H1 (cell line): ENCODE measurements around the gene MAP6D1. TPM values are rescaled to one million over a fixed set of nuclear protein-coding genes. Genes with fewer than 3 reads are reported as not detected.

Source experiments
- CTCF ChIA-PET: fragments of 300-600 bp; sonication (Branson Sonifier 250); formaldehyde crosslinking; loops from one replicate; lab custom pipeline; 2021; ENCODE audit not compliant: partially characterized antibody; lab: Charles Lee
- POLR2A ChIA-PET: fragments of 300-600 bp; sonication (Branson Sonifier 250); formaldehyde crosslinking; loops from one replicate; lab custom pipeline; 2021; ENCODE audit warnings: inconsistent platforms; ENCODE audit not compliant: partially characterized antibody; lab: Charles Lee
- DNase-seq, 2 experiments: peaks; one replicate each; pipeline versions ENCODE4 v3.0.0 to v3.0.0-alpha.2; 2010 to 2022; ENCODE audit warnings: low spot score in 2 of 2, low read depth in 1 of 2, mixed read lengths in 1 of 2
- FAIRE-seq: peaks from 2 replicates; lab custom pipeline; 2011; peaks lifted over from hg19 to GRCh38; lab: Jason Lieb, UNC
- H2AFZ ChIP-seq: 2 replicates; pipeline ENCODE4 v1.8.1; 2012; ENCODE audit warnings: low read length, inconsistent platforms
- H2AK5ac ChIP-seq: 2 replicates; pipeline ENCODE4 v1.6.1; 2013; ENCODE audit warnings: low read depth, low read length
- H2BK120ac ChIP-seq: replicated peaks from 2 replicates; pipeline ENCODE3; 2013; ENCODE audit warnings: low read depth, low read length, inconsistent platforms
- H2BK12ac ChIP-seq: 2 replicates; pipeline ENCODE4 v1.6.1; 2013; ENCODE audit warnings: low read depth, low read length
- H2BK15ac ChIP-seq: 2 replicates; pipeline ENCODE4 v1.6.1; 2013; ENCODE audit warnings: low read length
- H2BK20ac ChIP-seq: 2 replicates; pipeline ENCODE4 v1.6.1; 2013; ENCODE audit warnings: low read length
- H2BK5ac ChIP-seq: 2 replicates; pipeline ENCODE4 v1.6.1; 2013; ENCODE audit warnings: low read depth, low read length
- H3K14ac ChIP-seq: 2 replicates; pipeline ENCODE4 v1.6.1; 2013; ENCODE audit warnings: inconsistent platforms; ENCODE audit not compliant: insufficient read length
- H3K18ac ChIP-seq: 2 replicates; pipeline ENCODE4 v1.6.1; 2013; ENCODE audit warnings: low read length; ENCODE audit errors: extremely low read depth
- H3K23ac ChIP-seq: 2 replicates; pipeline ENCODE4 v1.6.1; 2013; ENCODE audit warnings: inconsistent platforms; ENCODE audit not compliant: insufficient read length
- H3K23me2 ChIP-seq: 2 replicates; pipeline ENCODE4 v1.6.1; 2013; ENCODE audit warnings: low read depth, low read length
- H3K27ac ChIP-seq: 2 replicates; pipeline ENCODE4 v1.6.1; 2011; ENCODE audit warnings: low read depth, low read length, inconsistent platforms
- H3K27me3 ChIP-seq, 4 experiments: replicated peaks in 1 of 4; 1 replicate in 1 of 4; 2 replicates in 3 of 4; pipeline versions ENCODE4 v1.6.1 to v1.8.1; 2011 to 2013; ENCODE audit warnings: low read length in 3 of 4, mild to moderate bottlenecking in 3 of 4, inconsistent platforms in 2 of 4, mixed read lengths in 2 of 4, moderate library complexity in 1 of 4; ENCODE audit not compliant: control insufficient read depth in 3 of 4, insufficient read depth in 3 of 4; ENCODE audit errors: extremely low read depth in 1 of 4
- H3K36me3 ChIP-seq, 4 experiments: 2 replicates each; pipeline versions ENCODE4 v1.6.1 to v1.8.1; 2011 to 2013; ENCODE audit warnings: mild to moderate bottlenecking in 4 of 4, low read length in 3 of 4, moderate library complexity in 2 of 4, control low read depth in 1 of 4, inconsistent platforms in 1 of 4; ENCODE audit not compliant: insufficient read depth in 4 of 4, control insufficient read depth in 2 of 4
- H3K4ac ChIP-seq: replicated peaks from 2 replicates; pipeline ENCODE3; 2013; ENCODE audit warnings: low read length, low read depth, mixed read lengths, inconsistent platforms; ENCODE audit not compliant: insufficient read length
- H3K4me1 ChIP-seq, 4 experiments: replicated peaks in 1 of 4; 1 replicate in 1 of 4; 2 replicates in 3 of 4; pipeline versions ENCODE4 v1.6.1 to v1.8.1; 2011 to 2013; ENCODE audit warnings: low read length in 3 of 4, inconsistent platforms in 2 of 4, mixed read lengths in 1 of 4; ENCODE audit not compliant: insufficient read depth in 4 of 4, control insufficient read depth in 3 of 4
- H3K4me2 ChIP-seq, 2 experiments: 2 replicates each; pipeline versions ENCODE4 v1.6.1 to v1.8.1; 2011 to 2013; ENCODE audit warnings: low read depth in 2 of 2, low read length in 2 of 2, control low read depth in 1 of 2, inconsistent platforms in 1 of 2, mild to moderate bottlenecking in 1 of 2; ENCODE audit not compliant: insufficient read depth in 1 of 2
- H3K4me3 ChIP-seq, 4 experiments: fragments of 200-600, 300-600 bp in 1 of 4; sonication (generic), shearing (Covaris generic), sonication (Bioruptor Twin) in 1 of 4; 2 replicates each; pipeline versions ENCODE4 v1.5.1 to v1.8.1; 2011 to 2016; ENCODE audit warnings: low read length in 4 of 4, low read depth in 3 of 4, control low read depth in 2 of 4, inconsistent platforms in 2 of 4, mild to moderate bottlenecking in 2 of 4, mixed read lengths in 1 of 4, moderate library complexity in 1 of 4; ENCODE audit not compliant: insufficient read depth in 2 of 4; ENCODE audit errors: extremely low read depth in 1 of 4
- H3K56ac ChIP-seq: replicated peaks from 2 replicates; pipeline ENCODE3; 2013; ENCODE audit warnings: low read depth, mild to moderate bottlenecking, mixed read lengths, low read length, inconsistent platforms; ENCODE audit not compliant: insufficient read length
- H3K79me1 ChIP-seq: 2 replicates; pipeline ENCODE4 v1.6.1; 2013; ENCODE audit warnings: low read depth, low read length, control low read depth
- H3K79me2 ChIP-seq, 2 experiments: 2 replicates each; pipeline versions ENCODE4 v1.6.1 to v1.8.1; 2012 to 2013; ENCODE audit warnings: low read length in 2 of 2, mild to moderate bottlenecking in 2 of 2, inconsistent platforms in 1 of 2; ENCODE audit not compliant: insufficient read depth in 2 of 2, control insufficient read depth in 1 of 2
- H3K9ac ChIP-seq, 4 experiments: replicated peaks in 1 of 4; 1 replicate in 1 of 4; 2 replicates in 3 of 4; pipeline versions ENCODE4 v1.6.1 to v1.8.1; 2011 to 2013; ENCODE audit warnings: low read depth in 3 of 4, low read length in 3 of 4, control low read depth in 2 of 4, mild to moderate bottlenecking in 2 of 4, moderate library complexity in 2 of 4, inconsistent platforms in 1 of 4; ENCODE audit errors: extremely low read depth in 1 of 4
- H3K9me3 ChIP-seq, 2 experiments: 2 replicates each; pipeline versions ENCODE4 v1.6.1 to v1.8.1; 2012 to 2013; ENCODE audit warnings: mild to moderate bottlenecking in 2 of 2, moderate library complexity in 2 of 2, control low read depth in 1 of 2, inconsistent platforms in 1 of 2, low read depth in 1 of 2, low read length in 1 of 2, mixed read lengths in 1 of 2; ENCODE audit not compliant: insufficient read depth in 2 of 2
- H4K20me1 ChIP-seq, 2 experiments: replicated peaks in 1 of 2; 2 replicates each; pipeline versions ENCODE3 to v1.8.1; 2011 to 2013; ENCODE audit warnings: inconsistent platforms in 2 of 2, low read length in 2 of 2, mild to moderate bottlenecking in 1 of 2; ENCODE audit not compliant: insufficient read depth in 2 of 2, control insufficient read depth in 1 of 2
- H4K5ac ChIP-seq: 2 replicates; pipeline ENCODE4 v1.6.1; 2013; ENCODE audit warnings: low read length, low read depth, mixed read lengths, inconsistent platforms; ENCODE audit not compliant: insufficient read length
- H4K8ac ChIP-seq: 2 replicates; pipeline ENCODE4 v1.8.0; 2013; ENCODE audit warnings: mild to moderate bottlenecking, moderate library complexity, low read length, inconsistent platforms; ENCODE audit not compliant: insufficient read depth; ENCODE audit errors: extremely low read depth
- H4K91ac ChIP-seq: replicated peaks from 2 replicates; pipeline ENCODE3; 2013; ENCODE audit warnings: low read length, mixed read lengths, inconsistent platforms; ENCODE audit not compliant: insufficient read length
- BCL11A ChIP-seq, 2 experiments: IDR thresholded peaks; one replicate each; pipeline ENCODE4 v1.6.1; 2011; ENCODE audit warnings: low read depth in 2 of 2, low read length in 2 of 2, mild to moderate bottlenecking in 2 of 2
- HDAC6 ChIP-seq: IDR thresholded peaks from one replicate; pipeline ENCODE4 v1.7.1; 2012; ENCODE audit warnings: low read depth, mild to moderate bottlenecking, inconsistent platforms, low read length, moderate library complexity
- POLR2A ChIP-seq, 2 experiments: IDR thresholded peaks; 1 replicate in 1 of 2; 2 replicates in 1 of 2; pipeline ENCODE4 v1.6.1; 2011; ENCODE audit warnings: low read depth in 2 of 2, low read length in 2 of 2, mild to moderate bottlenecking in 2 of 2; ENCODE audit errors: control extremely low read depth in 1 of 2
- WGBS, 2 experiments: shearing (Covaris generic) in 1 of 2; methylation state at CpG; one replicate each; pipeline versions ENCODE4 v1.1.6 to v1.1.7; 2013 to 2015; ENCODE audit warnings: low lambda C conversion rate in 2 of 2, mixed read lengths in 2 of 2, inconsistent platforms in 1 of 2, low coverage in 1 of 2, missing lambda C conversion rate in 1 of 2; ENCODE audit not compliant: insufficient replicate concordance in 2 of 2, insufficient coverage in 1 of 2, insufficient read length in 1 of 2; ENCODE audit errors: extremely low coverage in 1 of 2, missing lambda C conversion rate in 1 of 2; 5-methylcytosine and 5-hydroxymethylcytosine counted together
- polyA plus RNA-seq, 7 experiments: library from polyadenylated mRNA; depleted of rRNA in 3 of 7; stranded (reverse) in 5 of 7; unstranded in 2 of 7; fragments of >200 nt in 5 of 7; fragments of 200-250 nt in 2 of 7; gene quantifications; 1 replicate in 5 of 7; 2 replicates in 1 of 7; 4 replicates in 1 of 7; pipeline versions ENCODE4 v1.2.1 to v1.2.3, GENCODE V29; 2011 to 2013; ENCODE audit warnings: missing spikeins in 2 of 7, mixed read lengths in 2 of 7
- total RNA-seq: library from RNA; stranded (reverse); fragmentation: NEBNext Ultra II Directional; extraction: Animal tissue kit (Norgen Biotek cat#: 25700); gene quantifications from 2 replicates; pipeline ENCODE4 v1.2.1, GENCODE V29; 2021

MAP6D1 gene
- total and polyA plus RNA-seq, 2 of the 8 experiments (the other 6 are each of a cell fraction or from before 2014, with no cell fraction given), result 4.8 to 5.2 TPM

DNA sequence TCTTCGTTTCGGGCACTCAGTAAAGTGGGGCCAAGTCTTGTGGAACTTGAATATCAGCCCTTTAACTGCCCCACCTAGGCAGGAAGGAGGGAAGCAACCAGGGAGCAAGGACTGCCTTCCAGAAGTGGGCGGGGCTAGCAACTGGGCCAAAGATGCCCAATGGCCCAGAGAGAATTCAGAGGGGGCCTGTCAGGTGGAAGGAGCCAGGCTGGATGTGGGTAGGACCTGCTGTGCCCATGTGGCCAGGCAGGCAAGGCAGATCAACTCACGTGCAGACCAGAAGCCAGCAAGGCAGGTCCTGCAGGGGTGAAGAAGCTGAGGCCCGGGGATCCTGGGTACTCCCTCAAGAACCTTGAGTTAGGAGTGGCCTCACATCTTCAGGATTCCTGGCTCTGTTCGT is 5.5 kb downstream of the MAP6D1 start:
- no peak for FAIRE-seq
- Histone ChIP-seq H3K79me1 (no peaks in the 10 kb centered on the region), H2BK15ac (no peak overlapping the region), H3K18ac (no peak overlapping the region), H2BK12ac (no peak overlapping the region), H3K4me2 (no peak overlapping the region), H2BK5ac (no peak overlapping the region), H3K56ac (no peak overlapping the region), H4K5ac (no peak overlapping the region), H3K27me3 (peaks cover 0 to 3% (median 0%) of the 10 kb centered on the region in 4 experiments; a peak in 3 of 7 replicates), H2BK20ac (no peak overlapping the region), H3K36me3 (peaks cover 0 to 7% (median 0%) of the 10 kb centered on the region in 4 experiments; a peak in 2 of 8 replicates), H4K91ac (no peak overlapping the region), H4K8ac (no peak overlapping the region; the same call in 1 of the 2 replicates), H2AFZ (no peak overlapping the region), H3K27ac (no peak overlapping the region), H3K4me3 (no peak overlapping the region), H2BK120ac (no peak overlapping the region), H4K20me1 (peaks cover 0 to 5% of the 10 kb centered on the region in 2 experiments), H3K23me2 (peaks cover 6% of the 10 kb centered on the region; the same call in 1 of the 2 replicates), H3K14ac (no peak overlapping the region), H3K9ac (no peak overlapping the region), H2AK5ac (no peak overlapping the region), H3K4ac (no peak overlapping the region), H3K79me2 (no peaks in the 10 kb centered on the region), H3K4me1 (peaks cover 0 to 4% (median 2%) of the 10 kb centered on the region in 4 experiments; a peak in 5 of 7 replicates), H3K9me3 (no peaks in the 10 kb centered on the region), H3K23ac (no peak overlapping the region)
- no peak for DNase-seq
- TF ChIP-seq HDAC6 (no peak), POLR2A (IDR thresholded peaks at IDR 0.05; ENCODE audit: control extremely low read depth in 1 of 2, low read depth in 2 of 2, low read length in 2 of 2) (no peak), BCL11A (IDR thresholded peaks at IDR 0.05; ENCODE audit: low read depth in 2 of 2, low read length in 2 of 2) (no peak)
- POLR2A ChIA-PET, result no interaction called here
- WGBS, 2 experiments, result 87% methylated on average over 6 of the region's 6 CpGs; no CpG with 5 or more reads in 1 of the 2 experiments
- CTCF ChIA-PET, result no interaction called here
